ENCODE measurements around the gene CPAMD8. TPM values are rescaled to one million over a fixed set of nuclear protein-coding genes. Genes with fewer than 3 reads are reported as not detected.
"Not testable (repeated sequence)": the region's sequence is repeated elsewhere in the genome, so short reads cannot be mapped to it uniquely, and the experiment has no call there.

The CPAMD8 gene
- total and polyA plus RNA-seq, 2 donors (not counting 1 experiment from before 2014, with no cell fraction given), result 0.14 to 1.7 TPM

DNA sequence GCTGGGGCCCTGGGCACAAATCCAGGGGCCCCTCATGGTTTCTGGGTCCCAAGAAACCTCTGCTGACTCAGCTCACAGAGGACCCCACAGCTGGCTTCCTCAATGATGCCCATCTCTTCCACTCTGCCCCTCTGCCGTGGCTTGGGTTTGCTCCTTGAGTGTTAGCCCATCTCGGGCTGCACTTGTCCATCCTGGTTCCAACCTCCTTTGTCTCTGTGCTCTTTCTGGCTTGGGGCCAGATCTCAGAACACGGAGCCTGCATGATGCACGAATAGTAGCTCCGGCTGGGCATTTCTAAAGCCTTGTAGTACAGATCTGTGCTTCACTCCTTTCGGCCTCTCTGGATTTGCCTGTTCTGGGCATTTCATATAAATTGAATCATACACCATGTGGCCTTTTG is 84.0 kb downstream of the CPAMD8 start:
- Histone ChIP-seq H3K27ac (ENCODE audit: insufficient read depth, low read length) (no peak overlapping the region), H3K79me2 (ENCODE audit: control insufficient read depth, insufficient read depth, low read length) (no peaks in the 10 kb centered on the region), H3K36me3 (ENCODE audit: control insufficient read depth, insufficient read depth, low read length) (no peaks in the 10 kb centered on the region), H3K4me3 (replicated peaks in 1 of 4; ENCODE audit: control extremely low read depth in 1 of 4, insufficient read depth in 1 of 4, low read depth in 3 of 4, low read length in 4 of 4) (no peak overlapping the region), H3K9ac (ENCODE audit: insufficient read depth, low read length) (no peak overlapping the region), H3K4me2 (ENCODE audit: extremely low read depth, insufficient read depth, low read length) (no peak overlapping the region), H2AFZ (ENCODE audit: low read length) (no peak overlapping the region), H4K20me1 (ENCODE audit: control insufficient read depth, extremely low read depth, insufficient read depth, low read length) (no peaks in the 10 kb centered on the region), H3K27me3 (ENCODE audit: control insufficient read depth, insufficient read depth, low read length) (no peaks in the 10 kb centered on the region), H3K4me1 (ENCODE audit: control insufficient read depth, extremely low read depth, insufficient read depth, low read length) (no peaks in the 10 kb centered on the region), H3K9me3 (ENCODE audit: control insufficient read depth, insufficient read depth, low read depth, low read length) (no peaks in the 10 kb centered on the region)
- no peak for DNase-seq (ENCODE audit: low read depth in 2 of 2)
- no peak for TF ChIP-seq EZH2 (IDR thresholded peaks at IDR 0.05; ENCODE audit: low read length, missing control alignments)
- TF ChIP-seq, protein P1, sequence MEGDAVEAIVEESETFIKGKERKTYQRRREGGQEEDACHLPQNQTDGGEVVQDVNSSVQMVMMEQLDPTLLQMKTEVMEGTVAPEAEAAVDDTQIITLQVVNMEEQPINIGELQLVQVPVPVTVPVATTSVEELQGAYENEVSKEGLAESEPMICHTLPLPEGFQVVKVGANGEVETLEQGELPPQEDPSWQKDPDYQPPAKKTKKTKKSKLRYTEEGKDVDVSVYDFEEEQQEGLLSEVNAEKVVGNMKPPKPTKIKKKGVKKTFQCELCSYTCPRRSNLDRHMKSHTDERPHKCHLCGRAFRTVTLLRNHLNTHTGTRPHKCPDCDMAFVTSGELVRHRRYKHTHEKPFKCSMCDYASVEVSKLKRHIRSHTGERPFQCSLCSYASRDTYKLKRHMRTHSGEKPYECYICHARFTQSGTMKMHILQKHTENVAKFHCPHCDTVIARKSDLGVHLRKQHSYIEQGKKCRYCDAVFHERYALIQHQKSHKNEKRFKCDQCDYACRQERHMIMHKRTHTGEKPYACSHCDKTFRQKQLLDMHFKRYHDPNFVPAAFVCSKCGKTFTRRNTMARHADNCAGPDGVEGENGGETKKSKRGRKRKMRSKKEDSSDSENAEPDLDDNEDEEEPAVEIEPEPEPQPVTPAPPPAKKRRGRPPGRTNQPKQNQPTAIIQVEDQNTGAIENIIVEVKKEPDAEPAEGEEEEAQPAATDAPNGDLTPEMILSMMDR (conservative IDR thresholded peaks at IDR 0.05 in 1 of 2, IDR thresholded peaks at IDR 0.05 in 1 of 2; ENCODE audit: low read depth in 1 of 2, low read length in 2 of 2), result no peak

DNA sequence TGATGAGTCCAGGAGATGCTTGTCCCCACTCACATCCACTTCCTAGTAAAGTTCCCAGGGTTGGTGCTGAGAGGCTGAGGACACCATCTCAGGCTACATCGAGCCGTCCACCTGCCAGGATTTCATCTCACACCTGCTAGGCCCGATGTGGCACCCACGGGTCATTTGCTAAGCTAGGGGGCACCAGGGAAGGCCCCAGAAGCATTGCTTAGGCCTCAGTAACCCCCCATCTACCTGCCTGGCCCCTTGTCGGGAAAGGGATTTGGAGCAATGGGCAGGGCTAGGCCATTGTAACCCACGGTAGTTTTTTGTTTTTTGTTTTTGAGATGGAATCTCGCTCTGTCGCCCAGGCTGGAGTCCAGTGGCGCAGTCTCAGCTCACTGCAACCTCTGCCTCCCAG is 86.0 kb downstream of the CPAMD8 start:
- Histone ChIP-seq H4K20me1 (ENCODE audit: control insufficient read depth, extremely low read depth, insufficient read depth, low read length) (no peaks in the 10 kb centered on the region), H3K4me2 (ENCODE audit: extremely low read depth, insufficient read depth, low read length) (no peak overlapping the region)
- TF ChIP-seq EZH2 (IDR thresholded peaks at IDR 0.05; ENCODE audit: low read length, missing control alignments), result no peak
- TF ChIP-seq, protein P1 (conservative IDR thresholded peaks at IDR 0.05 in 1 of 2, IDR thresholded peaks at IDR 0.05 in 1 of 2; ENCODE audit: low read depth in 1 of 2, low read length in 2 of 2), result no peak

DNA sequence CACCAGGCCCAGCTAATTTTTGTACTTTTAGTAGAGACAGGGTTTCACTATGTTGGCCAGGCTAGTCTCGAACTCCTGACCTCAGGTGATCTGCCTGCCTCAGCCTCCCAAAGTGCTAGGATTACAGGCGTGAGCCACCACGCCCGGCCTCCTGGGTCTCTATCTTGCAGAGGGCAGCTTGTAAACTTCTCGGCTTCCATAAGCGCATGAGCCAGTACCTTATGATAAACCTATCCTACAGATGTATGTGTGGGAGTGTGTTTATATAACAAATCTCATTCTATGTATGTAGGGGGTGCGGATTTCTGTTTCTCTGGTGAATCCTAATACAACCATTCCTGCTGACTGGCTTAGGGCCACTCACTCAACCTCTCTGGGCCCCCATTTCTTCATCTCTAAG is 86.5 kb downstream of the CPAMD8 start:
- not testable (repeated sequence) for H3K79me2 ChIP-seq (ENCODE audit: control insufficient read depth, insufficient read depth, low read length); H3K27me3 ChIP-seq (ENCODE audit: control insufficient read depth, insufficient read depth, low read length); H3K9ac ChIP-seq (ENCODE audit: insufficient read depth, low read length); DNase-seq (ENCODE audit: low read depth in 2 of 2); H3K27ac ChIP-seq (ENCODE audit: insufficient read depth, low read length); H3K4me2 ChIP-seq (ENCODE audit: extremely low read depth, insufficient read depth, low read length); H3K4me3 ChIP-seq (replicated peaks in 1 of 4; ENCODE audit: control extremely low read depth in 1 of 4, insufficient read depth in 1 of 4, low read depth in 3 of 4, low read length in 4 of 4); H4K20me1 ChIP-seq (ENCODE audit: control insufficient read depth, extremely low read depth, insufficient read depth, low read length); H3K36me3 ChIP-seq (ENCODE audit: control insufficient read depth, insufficient read depth, low read length); H3K4me1 ChIP-seq (ENCODE audit: control insufficient read depth, extremely low read depth, insufficient read depth, low read length); H3K9me3 ChIP-seq (ENCODE audit: control insufficient read depth, insufficient read depth, low read depth, low read length); H2AFZ ChIP-seq (ENCODE audit: low read length)

More for the DNA sequence above, 86.0 kb downstream of the CPAMD8 start:
- no peak overlapping the region for H3K9ac ChIP-seq (ENCODE audit: insufficient read depth, low read length)
- H2AFZ ChIP-seq (ENCODE audit: low read length), result no peak overlapping the region
- H3K27ac ChIP-seq (ENCODE audit: insufficient read depth, low read length), result no peak overlapping the region
- H3K36me3 ChIP-seq (ENCODE audit: control insufficient read depth, insufficient read depth, low read length), result no peaks in the 10 kb centered on the region
- no peaks in the 10 kb centered on the region for H3K27me3 ChIP-seq (ENCODE audit: control insufficient read depth, insufficient read depth, low read length)
- no peak overlapping the region for H3K4me3 ChIP-seq (replicated peaks in 1 of 4; ENCODE audit: control extremely low read depth in 1 of 4, insufficient read depth in 1 of 4, low read depth in 3 of 4, low read length in 4 of 4)
- no peaks in the 10 kb centered on the region for H3K9me3 ChIP-seq (ENCODE audit: control insufficient read depth, insufficient read depth, low read depth, low read length)
- no peaks in the 10 kb centered on the region for H3K79me2 ChIP-seq (ENCODE audit: control insufficient read depth, insufficient read depth, low read length)
- no peak for DNase-seq (ENCODE audit: low read depth in 2 of 2)
- H3K4me1 ChIP-seq (ENCODE audit: control insufficient read depth, extremely low read depth, insufficient read depth, low read length), result no peaks in the 10 kb centered on the region

Data from fibroblast of lung (primary cell).